ENCODE measurements around the gene USP22. TPM values are rescaled to one million over a fixed set of nuclear protein-coding genes. Genes with fewer than 3 reads are reported as not detected.

Gene USP22
- total RNA-seq, 1 donor from 2014 or later, result 279 TPM

GRCh38 chr17:21017256-21017655 lies 25.6 kb downstream of the USP22 start:
- Mint-ChIP-seq H3K27ac (no peak overlapping the region), H3K27me3 (no peaks in the 10 kb centered on the region), H3K36me3 (peaks cover 47% of the 10 kb centered on the region), H3K9me3 (no peaks in the 10 kb centered on the region), H3K4me3 (no peak overlapping the region), H3K4me1 (ENCODE audit: unreplicated experiment) (peaks cover 6% of the 10 kb centered on the region)
- TF ChIP-seq, protein P1, sequence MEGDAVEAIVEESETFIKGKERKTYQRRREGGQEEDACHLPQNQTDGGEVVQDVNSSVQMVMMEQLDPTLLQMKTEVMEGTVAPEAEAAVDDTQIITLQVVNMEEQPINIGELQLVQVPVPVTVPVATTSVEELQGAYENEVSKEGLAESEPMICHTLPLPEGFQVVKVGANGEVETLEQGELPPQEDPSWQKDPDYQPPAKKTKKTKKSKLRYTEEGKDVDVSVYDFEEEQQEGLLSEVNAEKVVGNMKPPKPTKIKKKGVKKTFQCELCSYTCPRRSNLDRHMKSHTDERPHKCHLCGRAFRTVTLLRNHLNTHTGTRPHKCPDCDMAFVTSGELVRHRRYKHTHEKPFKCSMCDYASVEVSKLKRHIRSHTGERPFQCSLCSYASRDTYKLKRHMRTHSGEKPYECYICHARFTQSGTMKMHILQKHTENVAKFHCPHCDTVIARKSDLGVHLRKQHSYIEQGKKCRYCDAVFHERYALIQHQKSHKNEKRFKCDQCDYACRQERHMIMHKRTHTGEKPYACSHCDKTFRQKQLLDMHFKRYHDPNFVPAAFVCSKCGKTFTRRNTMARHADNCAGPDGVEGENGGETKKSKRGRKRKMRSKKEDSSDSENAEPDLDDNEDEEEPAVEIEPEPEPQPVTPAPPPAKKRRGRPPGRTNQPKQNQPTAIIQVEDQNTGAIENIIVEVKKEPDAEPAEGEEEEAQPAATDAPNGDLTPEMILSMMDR (conservative IDR thresholded peaks at IDR 0.05), result no peak
- no peak for DNase-seq (ENCODE audit: extremely low spot score, unreplicated experiment)

DNA sequence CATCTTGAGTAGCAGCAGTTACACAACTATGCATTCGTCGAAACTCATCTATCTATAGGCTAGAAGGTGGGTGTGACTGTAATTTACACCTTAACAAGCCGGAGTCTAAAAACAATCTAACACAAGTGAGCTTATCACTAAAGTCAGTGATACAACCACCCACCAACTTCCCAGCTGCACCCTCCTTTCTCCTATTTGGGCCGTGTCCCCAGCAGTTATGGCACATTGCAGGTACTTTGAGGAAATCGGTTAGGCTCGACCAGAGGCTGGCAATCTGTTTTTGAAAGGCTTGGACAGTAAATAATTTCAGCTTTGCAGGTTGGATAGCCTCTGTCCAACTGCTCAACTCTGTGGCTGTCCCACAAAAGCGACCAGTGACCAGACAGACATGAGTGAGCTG lies 26.0 kb downstream of the USP22 start:
- DNase-seq (ENCODE audit: extremely low spot score, unreplicated experiment), result no peak
- no peak overlapping the region for H3K4me3 Mint-ChIP-seq
- no peaks in the 10 kb centered on the region for H3K9me3 Mint-ChIP-seq
- H3K4me1 Mint-ChIP-seq (ENCODE audit: unreplicated experiment), result peaks cover 6% of the 10 kb centered on the region
- H3K36me3 Mint-ChIP-seq, result peaks cover 50% of the 10 kb centered on the region
- TF ChIP-seq, protein P1 (conservative IDR thresholded peaks at IDR 0.05), result no peak
- H3K27ac Mint-ChIP-seq, result no peak overlapping the region
- H3K27me3 Mint-ChIP-seq, result no peaks in the 10 kb centered on the region

GRCh38 chr17:21015564-21015963 lies 27.2 kb downstream of the USP22 start:
- peaks cover 46% of the 10 kb centered on the region for H3K36me3 Mint-ChIP-seq
- H3K4me3 Mint-ChIP-seq, result no peak overlapping the region
- no peaks in the 10 kb centered on the region for H3K27me3 Mint-ChIP-seq
- no peak for DNase-seq (ENCODE audit: extremely low spot score, unreplicated experiment)
- H3K9me3 Mint-ChIP-seq, result no peaks in the 10 kb centered on the region
- H3K27ac Mint-ChIP-seq, result no peak overlapping the region
- peaks cover 6% of the 10 kb centered on the region for H3K4me1 Mint-ChIP-seq (ENCODE audit: unreplicated experiment)
- TF ChIP-seq, protein P1 (conservative IDR thresholded peaks at IDR 0.05), result no peak

DNA sequence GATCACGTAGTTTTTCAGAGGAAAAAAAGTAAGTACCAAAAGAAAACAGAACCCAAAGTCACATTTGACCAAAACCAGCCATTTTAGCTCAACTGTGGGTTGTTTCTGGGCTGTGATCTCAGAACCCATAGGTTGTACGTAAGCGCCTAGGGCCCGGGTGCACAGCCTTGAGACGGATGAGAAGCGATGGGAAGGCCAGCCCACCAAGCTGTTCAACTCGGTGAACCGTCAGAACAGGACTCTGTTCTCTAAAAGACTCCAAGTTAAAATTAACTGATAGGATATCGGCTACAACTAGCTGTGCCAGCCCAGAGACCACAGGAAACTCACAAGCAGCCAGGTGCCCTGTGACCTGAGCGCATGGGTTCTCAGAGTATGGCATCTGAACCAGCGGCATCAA lies 28.3 kb downstream of the USP22 start:
- Mint-ChIP-seq H3K9me3 (no peaks in the 10 kb centered on the region), H3K4me1 (ENCODE audit: unreplicated experiment) (peaks cover 6% of the 10 kb centered on the region)

DNA sequence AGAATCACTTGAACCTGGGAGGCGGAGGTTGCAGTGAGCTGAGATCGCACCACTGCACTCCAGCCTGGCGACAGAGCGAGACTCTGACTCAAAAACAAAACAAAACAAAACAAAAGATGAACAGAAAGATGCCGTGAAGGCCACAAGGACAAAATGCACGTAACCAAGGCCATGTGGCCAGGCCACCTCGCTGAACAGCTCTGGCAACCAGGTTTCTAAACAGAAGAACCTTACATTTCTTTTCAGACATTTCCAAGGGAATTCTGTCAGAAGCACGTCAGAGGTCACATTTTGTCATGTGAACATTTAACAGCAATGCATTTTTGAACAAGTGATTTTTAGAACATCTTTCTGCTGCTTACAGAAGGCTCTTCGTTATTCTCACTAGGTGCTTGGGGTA lies 28.8 kb downstream of the USP22 start:
- Mint-ChIP-seq H3K36me3 (peaks cover 34% of the 10 kb centered on the region), H3K27ac (no peak overlapping the region), H3K4me1 (ENCODE audit: unreplicated experiment) (peaks cover 6% of the 10 kb centered on the region), H3K4me3 (no peak overlapping the region), H3K27me3 (no peaks in the 10 kb centered on the region), H3K9me3 (no peaks in the 10 kb centered on the region)
- DNase-seq (ENCODE audit: extremely low spot score, unreplicated experiment), result no peak
- TF ChIP-seq, protein P1 (conservative IDR thresholded peaks at IDR 0.05), result no peak

More for the DNA sequence above, 28.3 kb downstream of the USP22 start:
- no peak for DNase-seq (ENCODE audit: extremely low spot score, unreplicated experiment)
- TF ChIP-seq, protein P1 (conservative IDR thresholded peaks at IDR 0.05), result no peak
- peaks cover 38% of the 10 kb centered on the region for H3K36me3 Mint-ChIP-seq
- H3K4me3 Mint-ChIP-seq, result no peak overlapping the region
- H3K27me3 Mint-ChIP-seq, result no peaks in the 10 kb centered on the region
- no peak overlapping the region for H3K27ac Mint-ChIP-seq

DNA sequence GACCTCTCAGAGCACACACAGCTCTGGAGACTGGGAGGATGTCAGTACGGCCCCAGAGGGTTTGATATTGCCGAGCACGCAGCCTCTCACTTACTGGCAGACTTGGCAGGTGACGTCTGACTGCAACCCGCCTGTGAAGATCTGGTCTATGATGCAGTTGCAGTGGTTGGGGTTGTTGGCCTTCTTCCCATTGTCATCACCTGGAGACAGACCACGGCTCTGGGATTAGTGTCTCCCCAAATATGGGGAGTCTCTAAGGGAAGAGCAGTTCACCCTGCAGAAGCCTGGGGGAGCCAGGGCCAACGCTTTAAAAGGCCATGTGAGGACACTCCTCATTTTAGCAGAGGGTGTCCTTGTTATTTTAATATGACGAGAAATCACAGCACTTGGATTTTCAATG lies 30.1 kb downstream of the USP22 start:
- peaks cover 32% of the 10 kb centered on the region for H3K36me3 Mint-ChIP-seq
- H3K4me1 Mint-ChIP-seq (ENCODE audit: unreplicated experiment), result peaks cover 6% of the 10 kb centered on the region
- no peak for DNase-seq (ENCODE audit: extremely low spot score, unreplicated experiment)
- TF ChIP-seq, protein P1 (conservative IDR thresholded peaks at IDR 0.05), result no peak
- H3K4me3 Mint-ChIP-seq, result no peak overlapping the region
- no peak overlapping the region for H3K27ac Mint-ChIP-seq
- no peaks in the 10 kb centered on the region for H3K27me3 Mint-ChIP-seq
- H3K9me3 Mint-ChIP-seq, result no peaks in the 10 kb centered on the region

Measured in type B pancreatic cell (in vitro differentiated cells).